Stomach smooth muscle (tissue), 2 donors: ENCODE data around the gene CD3D.

Source experiments
- H3K27ac ChIP-seq: one replicate; pipeline ENCODE4 v1.7.0; 2013; ENCODE audit warnings: mild to moderate bottlenecking, low read length, inconsistent platforms
- H3K27me3 ChIP-seq, 2 donors: one replicate each; pipeline ENCODE4 v1.7.0; 2013; ENCODE audit warnings: low read length in 2 of 2; ENCODE audit not compliant: insufficient read depth in 2 of 2, control insufficient read depth in 1 of 2
- H3K36me3 ChIP-seq, 2 donors: one replicate each; pipeline ENCODE4 v1.7.0; 2013; ENCODE audit warnings: low read length in 2 of 2; ENCODE audit not compliant: control insufficient read depth in 2 of 2, insufficient read depth in 2 of 2
- H3K4me1 ChIP-seq: one replicate; pipeline ENCODE4 v1.7.0; 2013; ENCODE audit warnings: low read length; ENCODE audit not compliant: control insufficient read depth, insufficient read depth
- H3K4me3 ChIP-seq, 2 donors: one replicate each; pipeline ENCODE4 v1.7.0; 2013; ENCODE audit warnings: low read length in 2 of 2
- H3K9ac ChIP-seq, 2 donors: one replicate each; pipeline ENCODE4 v1.7.0; 2013; ENCODE audit warnings: low read length in 2 of 2, mild to moderate bottlenecking in 1 of 2
- H3K9me3 ChIP-seq, 2 donors: one replicate each; pipeline ENCODE4 v1.7.0; 2013; ENCODE audit warnings: low read length in 2 of 2; ENCODE audit not compliant: control insufficient read depth in 2 of 2
- donor health status: healthy.
- donor health status: Pancreatic carcinoma.

Gene CD3D

DNA sequence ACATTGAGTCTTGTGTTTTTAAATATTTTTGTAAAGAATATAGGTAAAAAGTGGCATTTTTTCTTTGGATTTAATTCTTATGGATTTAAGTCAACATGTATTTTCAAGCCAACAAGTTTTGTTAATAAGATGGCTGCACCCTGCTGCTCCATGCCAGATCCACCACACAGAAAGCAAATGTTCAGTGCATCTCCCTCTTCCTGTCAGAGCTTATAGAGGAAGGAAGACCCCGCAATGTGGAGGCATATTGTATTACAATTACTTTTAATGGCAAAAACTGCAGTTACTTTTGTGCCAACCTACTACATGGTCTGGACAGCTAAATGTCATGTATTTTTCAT lies 38.3 kb downstream of the CD3D start:
- Histone ChIP-seq H3K27ac (no peak overlapping the region), H3K36me3 (no peaks in the 10 kb centered on the region), H3K4me3 (no peak overlapping the region)

DNA sequence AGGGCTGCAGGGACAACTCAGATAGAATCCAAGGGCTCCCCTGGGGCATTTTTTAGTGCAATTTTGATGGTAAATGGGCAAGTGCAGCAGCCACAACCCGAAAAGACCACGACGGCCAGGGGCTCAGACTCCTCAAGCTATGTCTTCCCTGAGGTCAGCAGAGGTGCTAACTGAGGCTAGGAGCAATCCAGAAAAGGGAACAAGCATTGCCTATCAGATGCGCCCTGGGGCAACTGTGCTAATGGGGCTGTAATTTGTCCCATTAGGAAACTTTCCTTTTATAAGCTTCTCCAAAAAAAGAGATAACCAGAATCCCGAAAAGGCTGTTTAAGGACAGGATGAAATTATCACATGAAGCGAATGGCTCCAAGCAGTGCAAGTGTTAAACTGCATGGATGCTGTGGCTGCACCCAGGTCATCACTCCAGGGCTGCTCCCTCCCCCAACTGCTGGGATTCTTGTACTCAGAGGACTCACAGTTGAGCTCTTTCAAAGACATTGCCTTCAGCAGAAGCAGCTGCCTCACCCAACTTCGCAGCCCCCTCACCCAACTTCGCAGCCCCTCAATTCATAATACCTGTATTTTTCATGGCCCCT lies 40.8 kb downstream of the CD3D start:
- H3K9me3 ChIP-seq: no peaks in the 10 kb centered on the region
- H3K4me1 ChIP-seq: no peaks in the 10 kb centered on the region
- no peak overlapping the region for H3K4me3 ChIP-seq
- no peak overlapping the region for H3K9ac ChIP-seq
- no peak overlapping the region for H3K27ac ChIP-seq
- no peaks in the 10 kb centered on the region for H3K36me3 ChIP-seq
- H3K27me3 ChIP-seq: peaks cover 3 to 4% of the 10 kb centered on the region in 2 donors

More for the DNA sequence above, 38.3 kb downstream of the CD3D start:
- Histone ChIP-seq H3K9ac (no peak overlapping the region), H3K4me1 (no peaks in the 10 kb centered on the region), H3K27me3 (peaks cover 4 to 6% of the 10 kb centered on the region in 2 donors), H3K9me3 (no peaks in the 10 kb centered on the region)

DNA sequence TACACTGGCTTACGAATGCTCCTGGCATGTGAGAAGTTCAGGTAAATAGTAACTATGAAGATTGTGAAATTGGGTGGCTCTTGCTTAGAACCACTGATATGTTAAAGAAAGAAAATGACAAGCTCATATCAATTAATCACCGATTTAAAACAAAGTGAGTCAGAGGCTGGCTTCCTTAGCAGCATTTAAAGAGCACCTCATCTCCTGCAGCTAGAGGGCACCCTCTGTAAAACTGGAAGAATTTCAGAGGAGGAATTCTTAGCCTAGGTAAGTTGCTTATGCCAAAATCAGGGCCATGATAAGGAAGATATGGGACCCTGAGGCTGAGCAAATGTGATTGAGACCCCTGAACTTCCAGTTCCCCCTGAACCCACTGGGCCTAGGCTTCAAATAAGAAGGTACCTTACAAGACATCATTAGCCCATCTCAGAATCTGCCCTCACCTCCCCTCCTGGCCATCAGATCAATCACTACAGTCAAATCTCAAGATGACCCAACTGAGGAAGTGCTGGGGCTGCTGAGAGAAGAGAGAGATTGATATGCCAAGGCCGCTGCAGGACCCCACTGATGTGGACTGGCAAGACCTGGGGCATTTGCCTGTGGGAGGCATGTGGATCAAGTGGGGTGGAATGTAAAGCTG lies 46.6 kb downstream of the CD3D start:
- Histone ChIP-seq H3K36me3 (no peaks in the 10 kb centered on the region), H3K4me1 (no peaks in the 10 kb centered on the region), H3K27ac (no peak overlapping the region), H3K27me3 (no peaks in the 10 kb centered on the region), H3K9me3 (no peaks in the 10 kb centered on the region), H3K9ac (no peak overlapping the region), H3K4me3 (no peak overlapping the region)

DNA sequence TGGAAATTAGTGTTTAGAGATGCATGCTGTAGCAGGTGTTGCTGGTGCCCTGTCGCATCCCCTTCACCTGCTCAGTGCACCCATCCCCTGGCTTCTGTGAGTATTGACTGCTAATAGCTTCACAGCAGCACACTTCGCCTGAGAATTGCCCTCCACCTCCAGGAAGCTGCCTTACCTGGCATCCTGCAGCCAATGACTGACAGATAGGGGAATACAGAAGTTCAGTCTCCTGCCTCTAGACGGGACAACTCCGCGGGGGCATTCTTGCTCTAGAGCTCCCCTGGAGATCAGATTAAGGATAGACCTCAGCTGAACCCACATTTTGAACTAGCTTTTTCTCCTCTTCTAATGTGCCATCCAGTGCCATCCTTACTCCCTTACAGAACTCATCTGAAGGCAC lies 47.3 kb downstream of the CD3D start:
- no peak overlapping the region for H3K4me3 ChIP-seq
- H3K36me3 ChIP-seq: no peaks in the 10 kb centered on the region
- H3K9ac ChIP-seq: no peak overlapping the region
- no peaks in the 10 kb centered on the region for H3K4me1 ChIP-seq
- H3K9me3 ChIP-seq: no peaks in the 10 kb centered on the region
- no peak overlapping the region for H3K27ac ChIP-seq
- H3K27me3 ChIP-seq: no peaks in the 10 kb centered on the region

DNA sequence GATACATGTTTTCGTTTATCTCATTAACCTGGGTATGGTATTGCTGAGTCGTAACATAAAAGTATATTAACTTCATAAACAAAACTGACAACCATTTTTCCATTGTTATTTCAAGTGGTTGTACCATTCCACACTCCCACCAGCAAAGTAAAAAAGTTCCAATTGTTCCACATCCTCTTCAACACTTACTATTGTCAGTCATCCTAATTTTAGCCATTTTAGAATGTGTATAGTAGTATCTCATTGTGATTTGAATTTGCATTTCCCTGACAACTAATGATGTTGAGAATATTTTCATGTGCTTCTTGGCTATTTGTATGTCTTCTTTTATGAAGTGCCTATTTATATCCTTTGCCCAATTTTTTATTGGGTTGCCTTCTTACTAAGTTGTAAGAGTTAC lies 48.5 kb downstream of the CD3D start:
- no peaks in the 10 kb centered on the region for H3K27me3 ChIP-seq
- H3K4me3 ChIP-seq: no peak overlapping the region
- no peaks in the 10 kb centered on the region for H3K9me3 ChIP-seq
- no peaks in the 10 kb centered on the region for H3K36me3 ChIP-seq
- H3K27ac ChIP-seq: no peak overlapping the region
- H3K9ac ChIP-seq: no peak overlapping the region
- no peaks in the 10 kb centered on the region for H3K4me1 ChIP-seq

DNA sequence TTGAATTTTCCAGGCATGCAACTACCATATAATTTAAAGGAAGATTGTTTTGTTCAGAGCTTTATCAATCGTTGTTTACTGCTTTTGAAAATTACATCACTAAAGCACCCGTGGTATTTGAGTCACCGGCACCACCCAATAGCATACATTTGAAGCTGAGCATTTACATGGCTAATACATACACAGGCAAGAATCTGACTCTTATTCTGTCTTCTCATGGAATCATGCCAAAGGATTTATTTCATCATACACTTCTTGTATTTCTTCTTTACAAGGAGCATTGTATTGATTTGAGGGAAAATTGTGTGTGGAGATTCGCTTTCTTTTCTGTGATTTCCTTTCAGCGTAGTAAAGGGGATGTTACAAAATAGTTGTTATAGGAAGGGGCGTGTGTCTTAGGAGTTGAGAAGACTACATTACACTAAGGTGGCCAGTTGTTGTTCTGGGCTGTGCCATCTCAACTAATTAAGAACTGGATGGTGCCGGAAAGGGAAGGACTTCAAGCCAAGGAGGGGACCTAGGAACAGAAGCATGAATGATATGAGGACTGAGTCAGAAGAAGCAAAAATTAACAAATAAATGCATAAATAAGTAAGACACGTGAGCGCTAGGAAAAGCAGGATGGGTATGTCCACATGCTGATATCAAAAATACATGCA lies 50.9 kb downstream of the CD3D start:
- Histone ChIP-seq H3K9ac (no peak overlapping the region), H3K9me3 (no peaks in the 10 kb centered on the region), H3K4me3 (no peak overlapping the region), H3K36me3 (no peaks in the 10 kb centered on the region), H3K4me1 (no peaks in the 10 kb centered on the region), H3K27ac (no peak overlapping the region), H3K27me3 (no peaks in the 10 kb centered on the region)

DNA sequence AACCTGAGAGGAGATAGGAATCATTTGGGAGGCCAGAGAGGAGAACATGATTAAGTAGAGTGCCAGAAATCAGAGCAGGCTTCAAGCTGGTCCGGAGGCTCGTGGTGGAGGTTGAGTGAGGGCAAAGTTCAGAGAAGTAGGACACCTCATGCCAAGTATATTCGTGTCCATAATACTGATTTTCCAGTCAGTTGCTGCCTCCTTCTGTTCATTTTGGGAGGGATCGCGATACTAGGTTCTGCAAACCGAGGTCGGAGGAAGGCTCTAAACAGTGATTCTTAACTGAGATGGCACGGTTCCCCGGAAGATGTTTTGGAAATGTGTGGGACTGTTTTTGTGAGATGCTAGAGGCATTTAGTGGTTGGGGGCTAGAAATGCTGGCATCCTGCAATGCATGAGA lies 51.6 kb downstream of the CD3D start:
- no peaks in the 10 kb centered on the region for H3K9me3 ChIP-seq
- H3K27me3 ChIP-seq: no peaks in the 10 kb centered on the region
- no peak overlapping the region for H3K4me3 ChIP-seq
- no peak overlapping the region for H3K27ac ChIP-seq
- H3K9ac ChIP-seq: no peak overlapping the region
- no peaks in the 10 kb centered on the region for H3K4me1 ChIP-seq
- H3K36me3 ChIP-seq: no peaks in the 10 kb centered on the region

DNA sequence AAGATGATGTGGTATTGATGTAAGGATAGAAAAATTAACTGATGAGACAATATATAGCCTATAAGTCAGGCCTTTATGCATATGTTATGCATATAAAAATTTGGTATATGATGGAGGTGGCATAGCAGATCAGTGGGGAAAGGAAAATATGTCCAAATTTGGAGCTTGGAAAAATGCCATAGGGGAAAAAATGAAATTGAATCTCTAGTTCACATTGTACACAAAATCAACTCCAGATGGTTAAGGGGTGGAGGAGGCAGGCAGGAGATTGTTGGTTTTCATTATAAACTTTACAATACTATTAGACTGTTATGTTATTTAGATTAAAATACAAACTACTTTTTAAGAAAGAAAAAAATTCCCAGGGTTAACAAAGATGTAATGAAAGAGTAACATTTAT lies 53.1 kb downstream of the CD3D start:
- H3K4me3 ChIP-seq: no peak overlapping the region
- H3K36me3 ChIP-seq: no peaks in the 10 kb centered on the region
- H3K27me3 ChIP-seq: no peaks in the 10 kb centered on the region
- no peak overlapping the region for H3K27ac ChIP-seq
- no peak overlapping the region for H3K9ac ChIP-seq
- no peaks in the 10 kb centered on the region for H3K9me3 ChIP-seq
- H3K4me1 ChIP-seq: no peaks in the 10 kb centered on the region
